SJSA1 (cell line): ENCODE measurements around the gene ZNF620. TPM values are rescaled to one million over a fixed set of nuclear protein-coding genes. Genes with fewer than 3 reads are reported as not detected.
"Not testable (repeated sequence)": the region's sequence is repeated elsewhere in the genome, so short reads cannot be mapped to it uniquely, and the experiment has no call there.

Experiments
- DNase-seq, 2 experiments: peaks; one replicate each; pipeline ENCODE4 v3.0.0-alpha.2; 2015 to 2020; ENCODE audit warnings: low spot score in 2 of 2, low read depth in 1 of 2
- H3K27ac ChIP-seq: fragments of 250-450 bp; sonication (Bioruptor Pico); 2 replicates; pipeline ENCODE4 v1.5.1; 2020; ENCODE audit warnings: mild to moderate bottlenecking, moderate library complexity
- H3K27me3 ChIP-seq: fragments of 250-450 bp; sonication (Bioruptor Pico); replicated peaks from 2 replicates; pipeline ENCODE4 v1.5.1; 2020; ENCODE audit warnings: mild to moderate bottlenecking, moderate library complexity
- H3K36me3 ChIP-seq: fragments of 250-450 bp; sonication (Bioruptor Pico); 2 replicates; pipeline ENCODE4 v1.5.1; 2020; ENCODE audit warnings: mild to moderate bottlenecking
- H3K4me1 ChIP-seq: fragments of 250-450 bp; sonication (Bioruptor Pico); replicated peaks from 2 replicates; pipeline ENCODE4 v1.6.1; 2021; ENCODE audit warnings: mild to moderate bottlenecking
- H3K4me3 ChIP-seq: fragments of 250-450 bp; sonication (Bioruptor Pico); 2 replicates; pipeline ENCODE4 v1.5.1; 2020; ENCODE audit warnings: mild to moderate bottlenecking
- H3K9me3 ChIP-seq: fragments of 250-450 bp; sonication (Bioruptor Pico); replicated peaks from 2 replicates; pipeline ENCODE4 v1.5.1; 2020; ENCODE audit warnings: mild to moderate bottlenecking
- total RNA-seq: library from RNA; depleted of rRNA; stranded (reverse); fragments of >200 nt; shearing (Covaris generic); gene quantifications from 2 replicates; pipeline ENCODE4 v1.2.3, GENCODE V29; 2014

Gene ZNF620
- total RNA-seq, 1 experiment from 2014 or later = 2.4 TPM

DNA sequence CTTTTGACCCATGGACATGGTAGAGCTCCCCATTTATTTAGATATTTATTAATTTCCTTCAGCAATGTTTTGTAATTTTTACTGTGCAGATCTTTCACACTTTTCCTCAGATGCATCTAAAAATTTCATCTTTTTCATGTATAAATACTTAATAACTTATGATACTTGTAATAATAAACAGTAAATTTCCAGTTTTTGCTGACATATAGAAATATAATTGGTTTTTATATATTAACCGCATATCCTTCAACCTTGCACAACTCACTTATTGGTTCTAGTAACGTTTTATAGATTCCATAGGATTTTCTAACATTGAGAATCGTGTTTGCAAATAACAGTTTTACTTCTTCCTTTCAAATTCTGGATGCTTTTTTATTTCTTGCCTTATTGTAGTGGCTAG is 15.4 kb downstream of the ZNF620 start:
- Histone ChIP-seq H3K4me3 (no peak overlapping the region), H3K9me3 (no peaks in the 10 kb centered on the region), H3K4me1 (peaks cover 11% of the 10 kb centered on the region), H3K27ac (no peak overlapping the region), H3K36me3 (peaks cover 14% of the 10 kb centered on the region), H3K27me3 (no peaks in the 10 kb centered on the region)
- DNase-seq = no peak

GRCh38 chr3:40523781-40524180 is 17.9 kb downstream of the ZNF620 start:
- Histone ChIP-seq H3K4me1 (peaks cover 11% of the 10 kb centered on the region), H3K27me3 (no peaks in the 10 kb centered on the region), H3K27ac (no peak overlapping the region), H3K36me3 (peaks cover 32% of the 10 kb centered on the region), H3K9me3 (no peaks in the 10 kb centered on the region), H3K4me3 (no peak overlapping the region)
- peak in 1 of 2 experiments; percentile 1 for DNase-seq

- peak overlapping the region; percentile 68 for H3K4me3 ChIP-seq
- H3K27me3 ChIP-seq = no peaks in the 10 kb centered on the region
- peaks cover 11% of the 10 kb centered on the region for H3K4me1 ChIP-seq
- peak overlapping the region; percentile 84 for H3K27ac ChIP-seq
- peaks cover 33% of the 10 kb centered on the region for H3K36me3 ChIP-seq
- no peaks in the 10 kb centered on the region for H3K9me3 ChIP-seq
- no peak for DNase-seq
Observed at GRCh38 chr3:40524222-40524567, 18.4 kb downstream of the ZNF620 start.

- Histone ChIP-seq H3K9me3 (no peaks in the 10 kb centered on the region), H3K36me3 (peaks cover 33% of the 10 kb centered on the region), H3K27me3 (no peaks in the 10 kb centered on the region), H3K27ac (peak within 1 kb of the TSS; percentile 84), H3K4me3 (peak within 1 kb of the TSS; percentile 68), H3K4me1 (peaks cover 11% of the 10 kb centered on the region)
- peak; percentile 84 to 85 for DNase-seq
Observed at GRCh38 chr3:40524568-40525285, 18.9 kb downstream of the ZNF620 start, which contains the start of gene ZNF621. Gene ZNF621 (plus strand): TSS chr3:40524960. CDS start chr3:40525841, 881 bp downstream.

DNA sequence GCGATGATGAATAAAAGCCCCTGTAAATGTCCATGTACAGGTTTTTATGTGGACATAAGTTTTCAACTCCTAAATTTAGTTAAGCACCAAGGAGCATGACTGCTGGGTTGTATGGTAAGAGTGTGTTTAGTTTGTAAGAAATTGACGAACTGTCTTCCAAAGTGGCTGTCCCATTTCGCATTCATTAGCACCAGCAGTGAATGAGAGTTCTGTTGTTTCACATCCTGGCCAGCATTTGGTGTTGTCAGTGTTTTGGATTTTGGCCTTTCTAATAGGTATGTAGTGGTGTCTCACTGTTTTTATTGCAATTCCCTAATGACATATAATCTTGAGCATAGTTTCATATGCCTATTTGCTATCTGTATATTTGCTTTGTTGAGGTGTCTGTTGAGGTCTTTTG is 22.6 kb downstream of the ZNF620 start:
- Histone ChIP-seq H3K36me3 (peaks cover 70% of the 10 kb centered on the region), H3K27ac (no peak overlapping the region), H3K4me1 (peaks cover 11% of the 10 kb centered on the region), H3K27me3 (no peaks in the 10 kb centered on the region), H3K9me3 (peaks cover 2% of the 10 kb centered on the region; the same call in 1 of the 2 replicates), H3K4me3 (no peak overlapping the region)
- DNase-seq = no peak

DNA sequence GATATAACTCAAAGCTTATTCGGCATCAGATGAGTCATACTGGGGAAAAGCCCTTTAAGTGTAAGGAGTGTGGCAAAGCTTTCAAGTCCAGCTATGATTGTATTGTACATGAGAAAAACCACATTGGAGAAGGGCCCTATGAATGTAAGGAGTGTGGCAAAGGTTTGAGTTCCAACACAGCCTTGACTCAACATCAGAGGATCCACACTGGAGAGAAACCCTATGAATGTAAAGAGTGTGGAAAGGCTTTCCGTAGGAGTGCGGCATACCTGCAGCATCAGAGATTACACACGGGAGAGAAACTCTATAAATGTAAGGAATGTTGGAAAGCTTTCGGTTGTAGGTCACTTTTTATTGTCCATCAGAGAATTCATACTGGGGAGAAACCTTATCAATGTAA is 26.4 kb downstream of the ZNF620 start:
- Histone ChIP-seq H3K27me3 (no peaks in the 10 kb centered on the region), H3K36me3 (peaks cover 79% of the 10 kb centered on the region), H3K9me3 (peaks cover 2% of the 10 kb centered on the region; the same call in 1 of the 2 replicates), H3K4me1 (no peaks in the 10 kb centered on the region), H3K27ac (no peak overlapping the region), H3K4me3 (no peak overlapping the region)
- DNase-seq = no peak

DNA sequence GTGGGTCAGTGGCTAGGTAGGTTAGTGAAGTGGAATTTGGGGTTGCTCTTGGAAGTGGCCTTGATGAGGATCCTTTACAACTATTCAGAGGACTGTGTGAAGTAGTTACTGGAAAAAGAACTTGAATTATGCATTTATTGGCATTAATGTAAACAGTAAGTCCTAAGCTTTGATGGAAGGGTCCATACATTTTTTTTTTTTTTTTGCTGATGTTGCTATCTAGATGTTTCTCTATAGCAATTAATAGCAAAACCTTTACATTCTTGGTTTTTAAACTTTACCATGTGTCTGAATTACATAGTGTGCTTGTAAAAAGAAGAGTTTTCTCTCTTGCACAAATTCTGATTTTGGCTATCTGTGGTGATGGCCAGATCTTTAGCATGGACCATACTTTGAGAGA is 28.4 kb downstream of the ZNF620 start:
- Histone ChIP-seq H3K36me3 (peaks cover 76% of the 10 kb centered on the region), H3K9me3 (peaks cover 2% of the 10 kb centered on the region; the same call in 1 of the 2 replicates), H3K4me3 (no peak overlapping the region), H3K27ac (no peak overlapping the region), H3K27me3 (no peaks in the 10 kb centered on the region), H3K4me1 (no peaks in the 10 kb centered on the region)
- no peak for DNase-seq

- no peaks in the 10 kb centered on the region for H3K9me3 ChIP-seq
- H3K4me1 ChIP-seq = no peaks in the 10 kb centered on the region
- DNase-seq = peak in 1 of 2 experiments; percentile 2
- no peaks in the 10 kb centered on the region for H3K27me3 ChIP-seq
- H3K27ac ChIP-seq = no peak overlapping the region
- no peak overlapping the region for H3K4me3 ChIP-seq
- H3K36me3 ChIP-seq = no peaks in the 10 kb centered on the region
Observed at GRCh38 chr3:40546816-40547215, 41.0 kb downstream of the ZNF620 start.

GRCh38 chr3:40550167-40550566 is 44.3 kb downstream of the ZNF620 start:
- H3K27ac ChIP-seq = no peak overlapping the region
- no peaks in the 10 kb centered on the region for H3K36me3 ChIP-seq
- H3K27me3 ChIP-seq = no peaks in the 10 kb centered on the region
- no peaks in the 10 kb centered on the region for H3K4me1 ChIP-seq
- H3K4me3 ChIP-seq = no peak overlapping the region
- H3K9me3 ChIP-seq = no peaks in the 10 kb centered on the region
- DNase-seq = no peak

DNA sequence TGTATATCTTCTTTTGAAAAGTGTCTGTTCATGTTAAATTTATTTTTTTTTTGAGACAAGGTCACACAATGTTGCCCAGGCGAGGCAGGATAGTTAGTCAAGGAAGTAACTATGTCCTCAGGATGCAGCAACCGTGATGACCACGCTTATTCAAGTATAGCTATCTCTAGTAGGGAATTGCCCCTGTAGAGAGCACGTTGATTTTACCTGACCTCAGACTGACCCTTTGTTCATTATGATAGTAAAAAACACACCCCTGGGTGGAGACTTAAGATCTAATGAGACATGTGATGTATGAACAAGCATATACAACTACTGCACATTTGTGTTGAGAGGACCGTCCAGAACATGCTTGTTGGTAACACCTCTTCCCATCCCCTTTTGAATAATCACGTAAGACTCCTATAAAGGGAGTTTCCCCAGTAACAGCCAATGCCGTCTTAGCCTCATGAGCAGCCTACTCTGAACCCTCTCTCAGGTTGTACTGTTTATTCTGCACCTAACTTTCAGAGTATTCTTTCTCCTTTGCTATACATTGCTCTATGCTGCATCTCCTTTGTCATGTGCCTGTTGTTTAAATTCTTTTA is 51.8 kb downstream of the ZNF620 start:
- Histone ChIP-seq H3K4me1 (no peaks in the 10 kb centered on the region), H3K36me3 (no peaks in the 10 kb centered on the region), H3K27ac (no peak overlapping the region), H3K9me3 (no peaks in the 10 kb centered on the region), H3K27me3 (no peaks in the 10 kb centered on the region), H3K4me3 (no peak overlapping the region)
- no peak for DNase-seq

- not testable (repeated sequence) for H3K27ac ChIP-seq, H3K36me3 ChIP-seq, H3K4me1 ChIP-seq, DNase-seq, H3K27me3 ChIP-seq, H3K9me3 ChIP-seq, H3K4me3 ChIP-seq
Observed at GRCh38 chr3:40562482-40562881, 56.6 kb downstream of the ZNF620 start.

- H3K4me3 ChIP-seq, H3K36me3 ChIP-seq, H3K27ac ChIP-seq: not testable (repeated sequence)
Observed at GRCh38 chr3:40565629-40566028, 59.8 kb downstream of the ZNF620 start.

DNA sequence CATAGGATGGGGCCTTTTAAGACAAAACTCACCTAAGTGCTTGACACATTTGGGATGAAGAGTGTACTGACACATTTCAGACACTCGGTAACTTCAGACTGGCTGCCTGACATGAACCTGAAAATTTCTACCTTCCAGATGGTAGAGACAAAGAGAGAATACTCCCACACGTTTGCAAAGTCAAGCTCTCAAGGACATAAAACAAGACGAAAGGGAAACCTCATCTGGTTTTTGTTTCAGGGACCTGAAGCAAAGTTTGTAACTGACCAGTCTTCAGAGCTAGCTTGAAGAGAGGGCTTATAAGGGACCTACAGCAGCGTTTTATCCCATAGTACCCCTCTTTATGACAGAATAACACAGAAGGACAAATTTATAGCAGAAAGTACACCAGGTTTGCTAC is 60.9 kb downstream of the ZNF620 start:
- Histone ChIP-seq H3K27me3 (no peaks in the 10 kb centered on the region), H3K9me3 (no peaks in the 10 kb centered on the region), H3K4me3 (no peak overlapping the region), H3K27ac (no peak overlapping the region), H3K36me3 (no peaks in the 10 kb centered on the region), H3K4me1 (no peaks in the 10 kb centered on the region)
- DNase-seq = no peak

More at GRCh38 chr3:40565629-40566028, 59.8 kb downstream of the ZNF620 start:
- not testable (repeated sequence) for H3K27me3 ChIP-seq, H3K9me3 ChIP-seq, H3K4me1 ChIP-seq, DNase-seq
